HG03135 (cell line): ENCODE measurements around the gene SH3RF3.

Experiments used
- ATAC-seq: cut with Tn5 transposase; IDR thresholded peaks from one replicate; pipeline ENCODE4 v1.9.1; 2021; ENCODE audit warnings: mild to moderate bottlenecking, moderate library complexity; ENCODE audit not compliant: unreplicated experiment

Gene SH3RF3

GRCh38 chr2:109256111-109256510 is 127.1 kb downstream of the SH3RF3 start:
- ATAC-seq, result no peak

DNA sequence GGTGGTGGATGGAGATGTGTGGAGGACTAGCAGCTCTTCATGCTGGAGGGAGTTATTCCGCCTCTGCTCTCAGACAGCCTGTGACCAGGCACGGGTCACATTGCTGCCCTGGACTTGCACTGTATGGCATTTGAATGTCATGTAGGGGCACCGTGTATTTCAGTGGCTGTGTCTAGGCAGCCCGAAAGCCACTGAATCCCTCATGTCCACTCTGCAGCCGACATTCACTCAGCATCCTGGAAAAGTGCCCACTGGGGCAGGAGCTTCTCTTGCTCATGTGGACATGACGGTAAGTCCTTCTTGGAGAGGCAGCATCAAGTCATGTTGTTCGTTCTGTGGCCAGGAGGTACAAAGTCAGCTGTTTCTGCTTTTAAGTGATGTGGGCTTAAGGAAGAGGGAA is 127.9 kb downstream of the SH3RF3 start:
- ATAC-seq, result no peak

DNA sequence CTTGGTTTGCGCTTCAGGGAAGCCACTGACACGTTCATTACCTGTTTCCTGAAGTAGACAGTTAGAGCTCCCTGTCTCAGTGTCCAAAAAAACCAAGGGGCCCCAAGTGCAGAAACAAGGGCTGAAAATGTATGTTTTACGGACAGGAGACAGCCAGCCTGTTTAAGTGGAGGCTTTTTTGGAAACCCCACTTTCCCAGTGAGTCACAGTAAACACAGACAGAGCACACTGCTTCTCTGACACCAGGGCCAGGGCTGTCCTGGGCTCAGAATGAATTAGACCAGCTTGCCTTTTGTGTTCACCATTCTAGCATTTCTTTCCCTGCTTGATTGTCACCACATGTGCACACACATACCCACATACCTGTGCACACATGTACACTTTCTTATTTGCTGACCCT is 128.6 kb downstream of the SH3RF3 start:
- no peak for ATAC-seq

GRCh38 chr2:109258376-109258775 is 129.4 kb downstream of the SH3RF3 start:
- ATAC-seq, result no peak

DNA sequence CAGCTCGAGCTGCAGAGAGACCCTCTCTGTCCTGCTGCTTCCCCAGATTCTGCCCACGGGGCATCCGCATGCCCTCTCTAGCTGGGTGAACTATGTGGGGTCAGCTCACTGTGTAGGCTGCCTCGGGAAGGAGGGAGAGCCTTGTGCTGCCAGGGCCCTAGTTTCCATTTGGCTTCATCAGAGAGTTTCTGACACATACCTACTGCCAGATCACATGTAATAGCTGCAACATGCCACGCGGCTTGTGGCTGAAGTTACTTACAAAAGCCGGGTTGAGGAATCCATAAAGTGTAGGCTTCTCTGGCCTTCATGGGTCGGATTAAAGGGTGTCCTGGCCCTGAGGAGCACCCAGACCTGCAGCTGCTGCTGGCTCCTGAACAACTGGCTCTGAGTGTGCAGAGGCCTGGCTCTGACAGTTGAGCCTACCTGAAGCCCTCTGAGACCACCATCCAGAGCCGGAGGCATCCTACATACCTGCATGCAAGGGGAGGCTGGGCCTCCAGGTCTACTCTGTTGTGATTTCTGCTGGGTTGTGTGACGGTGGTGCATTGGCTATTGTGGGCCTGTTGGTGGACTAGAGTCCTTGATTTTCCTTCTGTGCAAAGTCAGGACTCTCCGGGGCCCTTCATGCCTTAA is 130.0 kb downstream of the SH3RF3 start:
- ATAC-seq, result no peak

DNA sequence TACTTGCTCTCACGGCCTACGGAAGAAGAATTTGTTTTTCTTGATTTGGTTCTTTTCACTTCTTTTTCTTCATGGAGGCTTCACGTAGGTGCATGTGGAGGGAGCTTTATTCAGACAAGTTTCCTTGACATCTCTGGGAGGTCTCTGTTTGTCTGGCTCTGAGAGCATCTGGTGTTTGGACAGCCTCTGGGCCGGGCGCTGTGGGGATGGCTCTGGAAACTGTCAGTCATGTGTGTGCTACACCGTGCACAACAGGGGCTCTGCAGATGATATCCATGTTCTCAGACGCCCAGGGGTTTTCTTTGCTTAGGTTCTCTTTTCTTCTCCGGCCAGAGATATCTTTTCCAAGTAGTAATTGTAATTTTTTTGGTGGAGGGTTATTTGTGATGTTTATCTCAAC is 130.7 kb downstream of the SH3RF3 start:
- ATAC-seq, result no peak

GRCh38 chr2:109260116-109260855 is 131.3 kb downstream of the SH3RF3 start:
- no peak for ATAC-seq

- ATAC-seq, result no peak
Measured at GRCh38 chr2:109260886-109261700, 132.1 kb downstream of the SH3RF3 start.

DNA sequence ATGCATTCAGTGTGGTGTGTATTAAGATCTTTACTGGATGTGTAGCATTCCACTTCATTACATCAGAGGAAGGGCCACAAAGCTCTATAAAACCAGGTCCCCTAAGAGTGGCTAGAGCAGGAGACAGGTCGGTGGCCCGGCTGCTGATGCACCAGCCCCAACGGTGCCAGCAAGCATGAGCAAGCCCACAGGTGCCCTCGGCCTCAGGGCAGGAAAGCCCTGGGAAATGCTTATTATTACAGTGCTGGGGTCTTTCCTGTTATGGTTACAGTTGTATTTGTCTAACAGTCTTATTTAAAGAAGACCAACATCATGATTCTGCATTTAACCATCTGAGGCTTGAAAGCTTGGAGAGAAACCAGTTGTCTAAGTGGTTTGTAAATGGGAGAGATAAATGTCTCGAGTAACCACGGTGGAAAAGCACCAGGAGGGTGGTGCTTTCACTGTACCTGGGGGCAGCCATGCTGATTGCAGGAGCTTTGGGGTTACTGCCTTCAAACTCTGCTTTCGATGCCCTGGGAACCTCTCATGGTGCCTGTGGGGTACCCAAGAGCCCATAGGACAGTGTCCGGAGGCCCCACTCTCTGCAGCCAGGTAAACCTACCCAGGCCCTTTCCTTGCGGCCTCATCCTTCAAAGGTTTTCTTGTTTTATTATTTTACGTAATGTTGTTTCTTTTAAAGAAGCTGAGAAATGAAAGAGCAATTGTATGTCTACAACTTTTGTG is 133.1 kb downstream of the SH3RF3 start:
- ATAC-seq, result no peak

DNA sequence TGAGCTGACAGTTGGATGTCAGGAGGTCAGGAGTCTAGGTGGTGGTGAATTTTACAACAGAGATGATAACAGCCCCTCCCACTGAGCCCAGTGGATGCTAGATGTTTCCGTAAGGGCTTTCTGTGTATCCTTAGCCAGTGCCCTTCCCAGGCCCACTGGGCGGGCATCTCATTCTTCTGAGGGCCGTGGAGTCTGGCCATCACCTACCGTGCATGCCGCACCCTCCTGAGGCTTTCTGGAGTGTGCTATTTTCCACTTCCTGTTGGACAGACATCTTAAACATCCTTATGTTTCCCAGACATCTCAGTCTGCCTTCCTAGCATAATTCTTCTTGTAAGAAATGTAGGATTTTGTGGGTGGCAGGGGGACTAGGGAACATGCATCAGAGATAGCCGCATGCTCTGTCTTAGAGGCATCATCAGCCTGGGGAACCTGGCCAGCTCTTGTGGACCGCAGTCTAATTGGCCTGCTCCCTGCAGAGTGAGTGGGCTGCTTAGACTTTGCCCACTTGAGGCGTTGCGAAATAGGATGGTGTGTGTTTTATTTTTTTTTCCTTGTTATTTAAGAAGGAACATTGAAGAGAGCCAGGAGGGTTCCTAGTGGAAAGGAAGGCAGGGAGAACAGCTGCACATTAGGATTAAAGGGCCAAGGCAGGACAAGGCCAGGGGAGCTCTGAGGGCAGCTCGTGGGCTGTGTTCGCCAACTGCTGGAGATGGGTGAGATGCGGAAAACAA is 135.8 kb downstream of the SH3RF3 start:
- ATAC-seq, result no peak

GRCh38 chr2:109265369-109265768 is 136.4 kb downstream of the SH3RF3 start:
- ATAC-seq, result no peak

GRCh38 chr2:109265953-109266352 is 136.9 kb downstream of the SH3RF3 start:
- no peak for ATAC-seq

DNA sequence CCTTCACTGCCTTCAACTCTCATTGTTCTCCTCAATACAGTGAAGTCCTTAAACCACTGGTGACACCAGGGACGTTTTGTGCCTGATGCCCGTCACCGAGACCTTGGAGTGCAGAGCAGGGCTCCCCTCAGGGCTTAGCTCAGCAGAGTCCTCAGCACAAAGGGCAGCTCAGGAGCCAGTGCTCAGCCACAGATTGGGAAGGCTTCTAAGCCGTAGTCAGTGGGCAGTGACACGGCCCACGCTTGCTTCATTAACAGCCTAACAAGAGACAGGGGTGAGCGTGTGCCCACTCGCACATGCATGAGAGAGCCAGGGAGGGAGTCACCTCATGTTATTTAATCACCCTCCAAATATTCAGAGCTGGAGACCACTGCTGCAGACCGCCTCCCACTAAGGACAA is 137.5 kb downstream of the SH3RF3 start:
- no peak for ATAC-seq

DNA sequence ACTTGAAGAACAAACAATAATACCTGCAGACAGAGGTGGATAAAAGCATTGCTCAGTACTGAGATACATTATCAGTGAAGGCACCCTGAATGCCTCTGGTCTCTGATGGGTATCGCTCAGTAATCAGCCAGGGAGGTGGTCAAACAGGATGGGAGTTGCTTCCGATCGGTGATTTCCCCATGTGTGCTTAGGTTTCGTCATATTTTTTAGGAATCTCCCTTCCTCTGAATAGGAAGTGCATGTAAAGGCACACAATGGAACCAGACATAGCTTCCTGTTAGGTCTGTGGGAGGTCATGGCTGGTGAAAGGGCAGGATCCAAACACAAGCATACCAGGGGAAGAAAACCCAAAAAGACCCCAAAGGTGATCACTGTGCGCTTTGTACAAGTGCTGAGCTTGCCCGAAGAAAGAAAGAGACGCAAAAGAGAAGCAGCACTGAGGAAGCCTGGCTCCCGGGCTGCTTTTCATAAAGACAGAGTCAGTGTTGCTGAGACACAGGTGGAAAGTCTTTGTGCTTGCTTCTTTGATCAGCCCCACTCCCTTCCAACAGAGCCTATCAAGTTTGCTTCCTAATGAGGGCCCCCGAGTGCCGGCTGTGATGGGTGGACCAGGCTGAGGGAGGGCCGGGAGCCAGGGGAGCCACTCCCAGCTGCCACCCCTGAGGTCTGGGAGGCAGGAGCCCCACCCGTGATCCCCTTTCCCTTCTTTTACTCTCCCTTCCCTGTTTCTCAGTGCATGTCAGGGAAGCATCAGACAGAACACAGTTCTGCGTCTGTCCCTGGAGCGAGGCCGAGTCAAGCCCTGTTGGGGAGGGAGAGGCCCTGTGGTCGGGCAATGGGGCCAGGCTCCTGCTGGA is 138.2 kb downstream of the SH3RF3 start:
- ATAC-seq, result no peak

GRCh38 chr2:109268916-109269315 is 139.9 kb downstream of the SH3RF3 start:
- ATAC-seq, result no peak

DNA sequence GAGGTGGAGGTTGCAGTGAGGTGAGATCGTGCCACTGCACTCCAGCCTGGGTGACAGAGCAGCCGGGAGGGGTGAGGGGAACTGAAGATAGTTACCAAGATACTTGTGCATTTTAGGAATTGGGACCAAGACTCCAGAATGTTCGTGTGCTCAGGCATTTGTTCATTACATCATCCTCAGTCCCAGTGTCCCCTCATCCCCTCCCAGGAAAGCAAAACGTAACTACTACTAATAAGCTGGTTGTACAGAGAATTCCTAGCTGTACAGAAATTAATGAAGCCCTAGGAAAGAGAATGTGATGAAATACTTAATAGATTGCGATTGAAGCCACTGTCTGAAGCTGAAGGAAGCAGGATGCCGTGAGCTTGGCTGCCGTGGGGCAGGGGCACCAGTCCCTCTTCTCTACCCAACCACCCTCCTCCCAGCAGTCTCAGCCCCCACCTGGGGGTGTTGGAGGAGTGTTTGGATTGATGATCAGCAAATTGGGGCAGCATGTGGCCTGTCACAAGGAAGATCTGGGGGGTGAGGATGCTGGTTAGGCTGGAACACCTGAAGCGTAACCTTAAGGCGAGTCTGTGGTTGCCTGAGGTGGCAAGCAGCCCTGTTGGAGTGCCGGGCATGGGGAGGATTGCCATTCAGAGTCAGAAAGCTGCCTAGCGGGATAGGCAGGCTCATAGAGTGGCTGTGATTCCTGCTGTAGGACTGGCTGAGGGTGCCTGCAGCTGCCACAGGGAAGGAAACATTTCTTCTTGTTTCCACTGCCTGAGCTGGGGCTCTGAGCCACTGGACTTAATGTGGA is 140.9 kb downstream of the SH3RF3 start:
- no peak for ATAC-seq

GRCh38 chr2:109270505-109271312 is 141.7 kb downstream of the SH3RF3 start:
- no peak for ATAC-seq

DNA sequence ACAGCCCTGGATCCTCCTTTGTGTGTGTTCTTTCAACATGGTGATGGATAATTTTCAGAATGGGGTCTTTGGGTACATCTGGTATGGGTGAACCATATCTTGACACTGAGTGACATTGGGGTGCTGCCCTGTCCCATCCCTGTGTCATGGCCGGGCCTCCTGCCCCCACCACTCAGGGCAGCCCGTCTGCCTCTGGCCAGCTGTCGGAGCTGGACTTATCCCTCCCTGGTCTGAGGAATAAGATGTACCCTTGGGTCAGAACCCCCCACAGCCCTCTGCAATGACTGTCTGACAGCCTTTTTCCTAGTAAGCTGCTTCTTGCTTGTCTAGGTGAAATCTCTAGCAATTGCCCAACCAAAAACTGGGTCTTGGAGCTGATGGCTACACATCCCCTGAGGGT is 142.9 kb downstream of the SH3RF3 start:
- no peak for ATAC-seq
